Measurements from ENCODE around the gene ETV1.

ETV1 gene

DNA sequence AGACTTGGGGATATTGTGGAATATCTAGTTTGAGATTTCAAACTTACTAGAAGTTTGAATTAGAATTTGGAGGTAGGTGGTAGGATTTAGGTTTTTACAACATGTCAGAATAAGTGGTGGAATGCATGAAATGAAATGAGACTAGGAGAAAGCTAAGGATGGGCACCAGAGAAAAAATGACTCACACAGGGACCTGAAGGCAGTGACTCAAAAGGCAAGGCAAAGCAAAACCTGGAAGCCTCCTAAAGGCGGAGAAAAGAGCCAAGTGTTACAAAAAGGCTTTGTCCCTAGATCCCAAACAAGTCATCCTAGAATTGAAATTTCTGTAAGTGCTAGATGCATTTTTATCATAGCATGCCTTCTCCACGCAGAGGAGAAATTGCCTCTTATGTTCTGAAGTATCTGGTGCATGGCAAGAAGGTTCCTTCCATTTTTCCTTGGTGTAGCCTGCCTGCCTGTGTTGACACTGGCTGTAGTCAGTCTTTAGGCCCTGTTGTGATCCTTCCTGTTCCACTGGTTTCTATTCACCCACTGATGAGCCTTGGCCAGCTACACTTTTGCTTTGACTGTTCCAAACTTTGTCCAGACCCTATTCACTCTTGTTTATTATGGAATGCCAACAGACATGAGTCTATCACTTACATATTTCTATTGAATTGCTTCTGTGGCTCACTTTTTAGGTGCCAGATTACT is 109.3 kb downstream of the ETV1 start:
- no peak overlapping the region for H3K4me3 ChIP-seq (ENCODE audit: low read depth, low read length)
- TF ChIP-seq, protein P1, sequence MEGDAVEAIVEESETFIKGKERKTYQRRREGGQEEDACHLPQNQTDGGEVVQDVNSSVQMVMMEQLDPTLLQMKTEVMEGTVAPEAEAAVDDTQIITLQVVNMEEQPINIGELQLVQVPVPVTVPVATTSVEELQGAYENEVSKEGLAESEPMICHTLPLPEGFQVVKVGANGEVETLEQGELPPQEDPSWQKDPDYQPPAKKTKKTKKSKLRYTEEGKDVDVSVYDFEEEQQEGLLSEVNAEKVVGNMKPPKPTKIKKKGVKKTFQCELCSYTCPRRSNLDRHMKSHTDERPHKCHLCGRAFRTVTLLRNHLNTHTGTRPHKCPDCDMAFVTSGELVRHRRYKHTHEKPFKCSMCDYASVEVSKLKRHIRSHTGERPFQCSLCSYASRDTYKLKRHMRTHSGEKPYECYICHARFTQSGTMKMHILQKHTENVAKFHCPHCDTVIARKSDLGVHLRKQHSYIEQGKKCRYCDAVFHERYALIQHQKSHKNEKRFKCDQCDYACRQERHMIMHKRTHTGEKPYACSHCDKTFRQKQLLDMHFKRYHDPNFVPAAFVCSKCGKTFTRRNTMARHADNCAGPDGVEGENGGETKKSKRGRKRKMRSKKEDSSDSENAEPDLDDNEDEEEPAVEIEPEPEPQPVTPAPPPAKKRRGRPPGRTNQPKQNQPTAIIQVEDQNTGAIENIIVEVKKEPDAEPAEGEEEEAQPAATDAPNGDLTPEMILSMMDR (IDR thresholded peaks at IDR 0.05; ENCODE audit: low read depth, low read length, missing control alignments): no peak
- no peak for DNase-seq (ENCODE audit: low read depth)

DNA sequence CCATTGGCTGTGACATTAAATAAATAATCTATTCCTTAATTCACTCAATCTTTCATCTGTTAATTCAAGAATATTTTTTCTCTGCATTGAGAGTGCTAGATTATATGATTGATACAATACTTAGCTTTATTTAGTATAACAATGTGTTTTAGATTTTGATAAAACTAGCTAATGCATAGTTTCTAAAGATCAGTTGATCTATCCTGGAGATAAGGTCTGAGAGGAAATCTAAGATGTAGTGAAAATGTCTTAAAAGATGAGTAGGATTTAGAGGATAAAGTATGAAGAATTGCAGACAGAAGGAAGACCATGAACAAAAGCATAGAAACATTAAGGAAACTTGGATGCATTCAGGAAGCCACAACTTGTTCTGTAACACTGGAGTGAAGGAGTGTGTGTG is 110.3 kb downstream of the ETV1 start:
- H3K4me3 ChIP-seq (ENCODE audit: low read depth, low read length): no peak overlapping the region
- no peak for DNase-seq (ENCODE audit: low read depth)
- TF ChIP-seq, protein P1 (IDR thresholded peaks at IDR 0.05; ENCODE audit: low read depth, low read length, missing control alignments): no peak

- H3K4me3 ChIP-seq (ENCODE audit: low read depth, low read length): no peak overlapping the region
- no peak for DNase-seq (ENCODE audit: low read depth)
- TF ChIP-seq, protein P1 (IDR thresholded peaks at IDR 0.05; ENCODE audit: low read depth, low read length, missing control alignments): no peak
Observed at GRCh38 chr7:13878154-13878553, 111.3 kb downstream of the ETV1 start.

- TF ChIP-seq, protein P1 (IDR thresholded peaks at IDR 0.05; ENCODE audit: low read depth, low read length, missing control alignments): no peak
- H3K4me3 ChIP-seq (ENCODE audit: low read depth, low read length): no peak overlapping the region
- DNase-seq (ENCODE audit: low read depth): no peak
Observed at GRCh38 chr7:13875496-13876074, 113.9 kb downstream of the ETV1 start.

- no peak overlapping the region for H3K4me3 ChIP-seq (ENCODE audit: low read depth, low read length)
- TF ChIP-seq, protein P1 (IDR thresholded peaks at IDR 0.05; ENCODE audit: low read depth, low read length, missing control alignments): no peak
- DNase-seq (ENCODE audit: low read depth): no peak
Observed at GRCh38 chr7:13874783-13875182, 114.7 kb downstream of the ETV1 start.

DNA sequence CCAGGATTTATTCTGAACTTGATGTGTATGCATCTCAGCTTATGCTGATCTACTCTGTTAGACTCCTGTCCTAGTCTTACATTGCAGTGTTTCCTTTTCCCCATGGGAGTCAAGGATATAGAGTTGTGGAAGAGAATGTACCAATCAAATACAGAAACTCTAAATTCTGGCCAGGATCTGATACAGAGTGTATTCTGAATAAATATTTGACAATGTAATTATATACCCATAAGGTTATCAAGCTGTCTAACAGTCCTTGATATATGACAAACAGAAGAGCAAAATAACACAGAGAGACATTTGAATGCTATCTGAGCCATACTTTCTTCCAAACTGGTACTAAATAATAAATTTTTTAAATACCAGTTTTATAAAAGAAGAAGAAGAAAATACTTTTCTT is 116.8 kb downstream of the ETV1 start:
- no peak overlapping the region for H3K4me3 ChIP-seq (ENCODE audit: low read depth, low read length)
- TF ChIP-seq, protein P1 (IDR thresholded peaks at IDR 0.05; ENCODE audit: low read depth, low read length, missing control alignments): no peak
- no peak for DNase-seq (ENCODE audit: low read depth)

GRCh38 chr7:13871008-13871407 is 118.5 kb downstream of the ETV1 start:
- DNase-seq (ENCODE audit: low read depth): no peak
- TF ChIP-seq, protein P1 (IDR thresholded peaks at IDR 0.05; ENCODE audit: low read depth, low read length, missing control alignments): no peak
- H3K4me3 ChIP-seq (ENCODE audit: low read depth, low read length): no peak overlapping the region
